Stimulated activated naive CD4-positive, alpha-beta T cell (primary cell): ENCODE results near the gene PRKAR1B.
"Not testable (repeated sequence)": the region's sequence is repeated elsewhere in the genome, so short reads cannot be mapped to it uniquely, and the experiment has no call there.

Experiments
- DNase-seq, 6 experiments: peaks; one replicate each; lab custom pipeline; 2025; lab: John Stamatoyannopoulos, UW

PRKAR1B gene

DNA sequence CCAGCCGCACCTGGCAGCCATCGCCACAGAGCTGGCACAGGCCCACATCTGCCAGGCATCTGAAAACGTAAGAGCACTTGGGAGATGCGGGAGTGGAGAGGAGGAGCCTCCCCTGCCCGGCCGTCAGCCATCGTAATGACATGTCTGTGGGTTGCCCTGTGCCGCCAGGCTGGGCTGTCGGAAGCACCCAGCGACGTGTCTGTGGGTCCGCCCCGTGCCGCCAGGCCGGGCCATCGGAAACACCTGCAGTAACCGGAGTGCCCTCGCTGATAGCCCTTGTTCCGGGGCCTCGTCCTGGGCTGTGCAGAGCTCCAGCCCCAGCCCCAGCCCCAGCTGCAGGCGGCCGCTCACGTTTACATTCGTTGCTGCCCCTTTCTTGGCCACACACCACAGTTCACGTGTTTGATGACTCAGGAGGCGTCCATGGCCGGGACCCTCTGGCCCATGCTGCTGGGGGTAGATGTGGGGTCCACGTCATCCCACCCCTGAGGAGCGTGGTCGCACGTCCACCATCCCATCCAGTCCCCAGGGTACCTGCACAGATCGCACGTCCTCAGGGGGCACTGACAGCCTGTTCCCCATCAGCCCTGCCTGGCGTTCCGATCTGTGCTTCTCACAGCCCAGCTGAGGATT, 30.0 kb upstream of the PRKAR1B start:
- DNase-seq = no peak

DNA sequence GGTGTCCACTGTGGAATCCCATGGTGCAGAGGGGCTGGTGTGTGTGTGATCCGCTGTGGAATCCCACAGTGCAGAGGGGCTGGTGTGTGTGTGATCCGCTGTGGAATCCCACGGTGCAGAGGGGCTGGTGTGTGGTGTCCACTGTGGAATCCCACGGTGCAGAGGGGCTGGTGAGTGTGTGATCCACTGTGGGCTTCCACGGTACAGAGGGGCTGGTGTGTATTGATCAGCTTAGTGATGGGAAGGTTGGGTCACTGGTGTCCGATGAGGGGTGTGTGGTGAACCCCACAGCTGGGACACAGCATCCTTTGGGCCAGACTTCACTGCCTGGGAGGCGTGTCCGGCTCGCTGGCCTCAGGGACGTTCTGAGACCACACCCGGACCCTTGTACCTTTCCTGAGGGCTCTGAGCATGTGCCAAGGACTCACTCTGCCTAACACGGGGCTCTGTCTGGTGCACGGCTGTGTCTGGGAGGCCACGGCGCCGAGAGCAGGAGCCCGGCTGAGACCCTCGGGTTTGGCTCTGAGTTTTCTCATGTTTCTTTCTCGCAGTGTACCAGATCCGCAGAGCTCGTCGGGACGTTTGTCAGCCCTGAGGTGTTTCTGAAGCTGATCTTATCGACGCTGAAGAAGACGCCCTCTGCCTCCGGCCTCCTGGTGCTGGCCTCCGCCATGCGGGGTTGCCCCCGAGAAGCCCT, 29.3 kb upstream of the PRKAR1B start:
- no peak for DNase-seq

DNA sequence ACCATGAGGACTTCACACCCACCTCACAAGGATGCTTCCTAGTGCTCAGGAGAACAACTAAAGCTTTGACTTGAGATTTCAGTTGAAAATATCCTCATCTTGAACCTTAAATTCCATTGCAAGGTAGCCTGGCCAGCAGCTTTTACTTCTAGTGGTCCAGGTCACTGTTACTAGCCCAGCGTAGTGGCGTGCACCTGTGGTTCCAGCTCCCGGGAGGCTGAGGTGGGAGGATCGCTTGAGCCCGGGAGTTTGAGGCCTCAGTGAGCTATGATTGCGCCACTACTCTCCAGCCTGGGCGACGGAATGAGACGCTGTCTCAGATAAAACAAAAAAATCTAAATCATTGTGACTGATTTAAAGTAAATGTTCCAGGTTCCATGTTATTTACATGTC, 28.3 kb upstream of the PRKAR1B start:
- no peak for DNase-seq

DNA sequence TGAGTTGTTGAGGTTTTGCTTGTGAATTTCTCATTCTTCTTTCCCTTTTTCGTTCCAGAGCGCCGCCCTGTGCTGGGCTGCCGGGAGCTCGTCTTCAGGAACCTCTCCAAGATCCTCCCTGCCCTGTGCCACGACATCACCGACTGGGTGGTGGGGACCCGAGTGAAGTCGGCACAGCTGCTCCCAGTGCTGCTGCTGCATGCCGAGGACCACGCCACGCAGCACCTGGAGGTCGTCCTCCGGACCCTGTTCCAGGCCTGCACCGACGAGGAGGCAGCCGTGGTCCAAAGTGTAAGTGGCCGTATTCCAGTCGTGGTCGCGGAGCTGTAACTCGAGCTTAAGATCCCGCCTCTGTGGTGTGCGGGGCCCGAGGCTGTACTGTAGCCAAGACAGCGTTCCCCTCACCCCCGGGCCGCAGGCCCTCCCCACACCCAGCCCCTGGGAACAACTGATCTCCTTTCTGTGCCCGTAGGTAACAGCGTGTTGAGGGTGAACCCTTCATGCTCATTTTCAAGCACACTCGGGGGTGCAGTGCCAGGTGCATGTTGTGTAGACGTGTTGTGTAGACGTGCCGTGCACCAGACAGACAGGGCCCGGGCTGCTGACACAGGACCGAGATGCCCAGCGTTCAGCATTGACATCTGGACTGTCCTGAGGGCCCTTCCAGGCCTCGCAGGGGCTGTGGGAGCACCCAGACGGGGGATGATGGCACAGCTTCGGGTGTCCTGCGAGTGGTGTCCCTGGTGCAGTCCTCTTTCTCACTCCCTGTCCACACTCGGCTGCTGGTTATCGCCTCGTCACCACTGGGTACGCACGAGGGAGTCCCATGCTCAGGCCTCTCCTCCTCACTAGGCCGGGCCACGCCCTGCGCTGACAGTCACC, 27.7 kb upstream of the PRKAR1B start:
- DNase-seq = no peak

DNA sequence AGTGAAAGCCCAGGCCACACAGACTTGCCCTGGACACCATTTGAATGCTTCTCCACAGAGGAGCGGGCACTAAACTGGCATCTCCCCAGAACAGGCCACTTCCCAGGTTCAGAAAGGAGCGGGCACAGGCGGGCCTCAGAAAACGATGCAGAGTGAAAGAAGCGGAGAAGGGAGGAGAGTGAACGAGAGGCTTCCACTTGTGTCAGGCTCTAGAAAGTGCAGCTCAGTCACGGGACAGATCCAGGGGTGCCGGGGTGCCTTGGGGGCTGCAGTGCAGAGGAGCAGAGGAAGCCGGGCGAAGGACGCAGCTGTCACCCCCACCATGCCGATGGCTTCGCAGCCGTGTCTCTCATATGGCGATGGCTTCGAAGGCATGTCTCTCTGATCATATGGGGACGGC, 26.1 kb upstream of the PRKAR1B start:
- DNase-seq = no peak

DNA sequence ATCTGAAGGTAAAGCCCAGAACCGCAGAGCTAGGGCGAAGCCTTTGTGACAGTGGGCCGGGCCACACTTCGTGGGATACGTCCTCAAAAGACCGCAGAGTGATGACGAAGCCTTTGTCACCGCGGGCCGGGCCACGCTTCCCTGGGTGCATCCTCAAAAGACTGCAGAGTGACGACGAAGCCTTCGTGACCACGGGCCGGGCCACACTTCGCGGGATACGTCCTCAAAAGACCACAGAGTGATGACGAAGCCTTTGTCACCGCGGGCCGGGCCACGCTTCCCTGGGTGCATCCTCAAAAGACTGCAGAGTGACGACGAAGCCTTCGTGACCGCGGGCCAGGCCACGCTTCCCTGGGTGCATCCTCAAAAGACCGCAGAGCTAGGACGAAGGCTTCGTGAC, 25.2 kb upstream of the PRKAR1B start:
- DNase-seq = not testable (repeated sequence)

DNA sequence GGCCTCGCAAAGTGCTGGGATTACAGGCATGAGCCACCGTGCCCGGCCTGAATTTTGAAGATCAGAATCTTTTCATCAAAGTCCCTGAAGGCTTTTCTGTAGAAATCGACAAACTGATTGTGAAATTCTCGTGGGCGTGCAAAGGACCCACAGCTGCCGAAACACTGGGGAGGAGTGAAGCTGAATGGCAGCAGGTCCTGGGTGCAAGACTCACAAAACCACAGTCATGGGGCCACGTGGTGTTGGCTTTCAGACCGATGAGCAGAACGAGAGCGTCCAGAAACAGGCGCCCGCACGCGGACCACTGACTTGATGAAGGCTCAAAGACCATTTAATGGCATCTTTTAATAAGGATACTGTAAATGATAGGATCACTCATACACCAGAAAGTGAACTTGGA, 24.7 kb upstream of the PRKAR1B start:
- DNase-seq = no peak

DNA sequence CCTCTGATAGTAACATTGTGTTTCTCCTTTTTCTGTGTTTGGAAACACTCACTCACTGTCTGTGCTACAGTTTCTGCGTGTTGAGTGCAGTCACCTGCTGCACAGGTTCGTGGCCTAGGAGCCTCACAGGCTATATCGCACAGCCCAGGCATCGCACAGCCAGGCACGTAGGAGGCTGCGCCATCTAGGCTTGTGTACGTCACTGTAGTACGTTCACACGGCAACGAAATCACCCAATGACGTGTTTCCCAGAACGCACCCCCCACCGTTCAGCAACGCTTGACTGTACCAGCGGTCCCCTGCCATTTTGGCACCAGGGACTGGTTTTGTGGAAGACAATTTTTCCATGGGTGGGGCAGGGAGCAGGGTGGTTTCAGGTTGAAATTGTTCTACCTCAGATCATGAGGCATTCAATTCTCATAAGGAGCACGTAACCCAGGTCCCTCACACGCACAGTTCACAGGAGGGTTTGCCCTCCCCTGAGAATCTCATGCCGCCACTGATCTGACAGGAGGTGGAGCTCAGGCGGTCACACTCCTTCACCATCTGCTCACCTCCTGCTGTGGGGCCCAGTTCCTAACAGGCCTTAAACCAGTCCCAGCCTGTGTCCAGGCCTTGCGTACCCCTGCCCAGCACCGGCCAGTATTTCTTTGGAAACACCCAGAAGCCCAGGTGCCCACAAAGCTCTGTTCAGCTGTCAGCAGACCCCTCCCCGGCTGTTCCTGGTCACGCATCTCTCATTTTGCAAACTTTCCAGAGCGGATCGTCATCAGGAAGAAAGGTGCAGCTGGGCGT, 23.2 kb upstream of the PRKAR1B start:
- no peak for DNase-seq

DNA sequence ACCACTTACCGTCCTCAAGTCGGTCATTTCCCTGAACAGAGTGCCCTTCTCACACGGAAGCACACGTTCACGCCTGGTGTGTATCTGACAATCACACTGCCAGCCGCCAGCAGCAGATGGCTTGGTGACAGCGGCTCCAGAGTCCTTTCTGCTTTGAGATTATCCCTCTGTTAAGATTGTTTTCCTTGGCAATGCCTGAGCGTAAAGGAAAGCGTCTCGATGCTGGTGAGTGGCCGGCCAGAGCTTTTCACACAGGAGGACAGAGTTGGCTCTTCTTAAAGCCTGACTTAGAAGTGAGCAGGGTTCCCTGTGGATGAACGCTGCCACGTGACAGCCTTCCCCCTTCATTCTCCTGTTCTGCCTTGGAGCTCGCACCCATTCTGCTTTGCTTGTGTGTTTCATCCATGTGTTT, 22.1 kb upstream of the PRKAR1B start:
- DNase-seq = no peak

DNA sequence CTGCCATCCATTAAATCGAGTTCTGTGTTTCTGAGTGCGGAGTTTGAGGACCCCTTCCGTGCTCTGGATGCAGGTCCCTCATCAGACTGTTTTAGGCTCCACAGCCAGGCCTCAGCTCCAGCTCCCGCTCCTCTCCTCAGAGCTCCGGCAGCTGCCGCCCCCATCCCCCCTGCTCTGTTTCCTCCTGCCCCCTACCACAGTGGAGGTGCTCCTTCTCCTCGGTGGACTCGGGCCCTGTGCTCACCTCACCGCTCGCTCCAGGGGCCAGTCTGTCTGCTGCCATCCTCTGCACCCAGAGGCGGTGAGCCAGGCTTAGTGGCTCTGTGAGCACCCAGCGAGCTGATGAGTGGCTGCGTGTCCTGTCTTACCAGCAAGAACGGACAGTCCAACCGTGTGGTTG, 21.4 kb upstream of the PRKAR1B start:
- DNase-seq = no peak

DNA sequence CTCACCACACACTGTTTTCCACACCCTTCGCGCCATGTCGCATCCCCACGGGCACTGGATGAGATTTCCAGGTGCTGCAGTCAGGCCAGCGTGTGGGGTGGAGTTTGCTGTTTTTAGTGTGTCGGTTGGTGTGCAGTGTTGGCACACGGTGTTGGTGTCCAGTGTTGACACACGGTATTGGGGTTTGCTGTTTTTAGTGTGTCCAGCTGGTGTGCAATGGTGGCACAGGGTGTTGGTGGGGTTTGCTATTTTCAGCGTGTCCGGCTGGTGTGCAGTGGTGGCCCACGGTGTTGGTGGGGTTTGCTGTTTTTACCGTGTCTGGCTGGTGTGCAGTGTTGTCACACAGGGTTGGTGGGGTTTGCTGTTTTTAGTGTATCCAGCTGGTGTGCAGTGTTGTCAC, 20.1 kb upstream of the PRKAR1B start:
- DNase-seq = no peak

DNA sequence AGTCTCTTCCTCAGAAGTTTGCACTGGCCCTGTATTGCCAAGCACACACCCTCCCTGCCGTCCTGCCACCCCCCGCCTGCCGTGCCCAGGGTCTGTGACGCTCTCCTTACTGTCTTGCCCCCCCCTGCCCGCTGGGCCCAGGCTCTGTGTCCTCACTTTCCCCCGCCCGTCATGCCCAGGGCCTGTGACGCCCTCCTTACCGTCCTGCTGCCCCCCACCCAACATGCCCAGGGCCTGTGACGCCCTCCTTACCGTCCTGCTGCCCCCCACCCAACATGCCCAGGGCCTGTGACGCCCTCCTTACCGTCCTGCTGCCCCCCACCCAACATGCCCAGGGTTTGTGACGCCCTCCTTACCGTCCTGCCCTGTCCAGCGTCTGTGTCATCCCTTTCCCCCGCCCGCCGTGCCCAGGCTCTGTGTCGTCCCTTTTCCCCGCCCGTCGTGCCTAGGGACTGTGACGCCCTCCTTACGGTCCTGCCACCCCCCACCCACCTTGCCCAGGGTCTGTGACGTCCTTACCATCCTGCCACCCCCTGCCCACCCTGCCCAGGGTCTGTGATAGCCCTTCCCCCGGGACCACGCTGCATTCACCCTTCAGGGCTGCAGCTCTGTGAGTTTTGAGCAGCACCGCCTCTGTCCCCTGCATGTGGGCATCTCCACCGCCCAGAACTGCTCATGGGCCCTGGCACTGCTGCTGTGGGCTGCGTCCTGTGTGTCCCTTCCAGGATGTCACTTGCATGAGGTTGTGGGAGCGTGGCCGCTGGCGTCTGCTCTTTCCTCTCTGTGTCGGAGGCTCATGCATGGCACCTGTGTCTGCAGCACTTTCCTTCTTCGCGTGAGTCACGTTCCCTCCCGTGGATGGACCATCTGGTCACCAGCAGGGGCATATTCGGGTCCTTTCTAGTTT, 19.3 kb upstream of the PRKAR1B start:
- DNase-seq = no peak

DNA sequence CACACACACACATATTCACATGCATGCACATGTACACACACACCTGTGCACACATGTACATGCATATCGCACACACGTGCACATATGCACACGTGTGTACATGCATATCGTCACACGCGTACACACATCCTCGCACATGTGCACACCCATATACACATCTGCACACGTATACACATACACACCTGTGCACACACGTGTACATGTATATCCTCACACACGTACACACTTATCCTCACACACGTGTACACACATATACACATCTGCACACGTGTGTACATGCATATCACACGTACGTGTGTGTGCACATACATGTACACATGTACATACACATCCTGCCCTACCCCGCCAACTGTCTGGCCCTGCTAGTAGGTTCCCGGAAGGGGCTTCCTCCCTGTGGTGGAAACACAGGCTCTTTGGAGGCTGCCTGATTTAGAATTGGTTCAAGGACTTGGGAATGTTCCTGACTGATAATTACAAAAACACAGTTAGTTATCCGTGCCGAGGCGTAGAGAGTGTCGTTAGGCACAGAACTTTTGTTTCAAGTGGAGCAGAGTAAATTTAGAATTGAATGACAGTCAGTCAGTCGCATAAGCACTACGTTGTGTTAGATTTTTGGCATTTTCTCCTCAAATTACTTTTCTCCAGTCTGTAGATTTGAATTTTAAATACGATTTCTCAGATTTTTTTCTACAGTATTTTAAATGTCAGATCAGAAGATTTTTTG, 18.5 kb upstream of the PRKAR1B start:
- DNase-seq = no peak

DNA sequence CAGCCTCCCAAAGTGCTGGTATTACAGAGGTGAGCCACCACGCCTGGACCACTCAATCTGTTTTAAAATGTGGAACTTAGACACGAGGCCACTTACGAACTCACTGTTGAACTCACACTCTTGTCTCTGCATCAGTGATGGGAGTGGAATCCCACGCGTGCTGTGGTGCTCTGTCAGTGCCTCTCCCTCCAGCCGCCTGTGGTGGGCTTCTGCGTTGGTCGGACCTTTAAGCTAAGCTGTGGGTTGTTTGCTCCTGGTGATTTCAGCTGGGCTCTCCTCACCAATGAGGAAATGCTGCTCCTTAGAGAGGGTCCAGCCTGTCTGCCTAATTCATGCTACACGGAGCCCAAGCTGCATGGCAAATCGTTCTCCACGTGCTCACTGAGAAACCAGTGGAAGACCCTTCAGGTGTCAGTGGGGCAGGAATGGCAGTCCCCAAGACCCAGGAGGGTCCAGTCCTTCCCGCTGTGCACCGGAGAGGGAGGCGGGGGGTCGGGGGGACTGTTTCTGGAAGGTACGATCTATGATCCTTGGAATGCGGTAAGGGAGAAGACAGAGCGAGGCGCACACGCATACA, 17.9 kb upstream of the PRKAR1B start:
- no peak for DNase-seq

DNA sequence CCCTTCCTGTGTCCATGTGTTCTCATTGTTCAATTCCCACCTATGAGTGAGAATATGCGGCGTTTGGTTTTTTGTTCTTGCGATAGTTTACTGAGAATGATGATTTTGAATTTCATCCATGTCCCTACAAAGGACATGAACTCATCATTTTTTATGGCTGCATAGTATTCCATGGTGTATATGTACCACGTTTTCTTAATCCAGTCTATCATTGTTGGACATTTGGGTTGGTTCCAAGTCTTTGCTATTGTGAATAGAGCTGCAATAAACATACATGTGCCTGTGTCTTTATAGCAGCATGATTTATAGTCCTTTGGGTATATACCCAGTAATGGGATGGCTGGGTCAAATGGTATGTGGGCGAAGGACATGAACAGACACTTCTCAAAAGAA, 17.0 kb upstream of the PRKAR1B start:
- not testable (repeated sequence) for DNase-seq

DNA sequence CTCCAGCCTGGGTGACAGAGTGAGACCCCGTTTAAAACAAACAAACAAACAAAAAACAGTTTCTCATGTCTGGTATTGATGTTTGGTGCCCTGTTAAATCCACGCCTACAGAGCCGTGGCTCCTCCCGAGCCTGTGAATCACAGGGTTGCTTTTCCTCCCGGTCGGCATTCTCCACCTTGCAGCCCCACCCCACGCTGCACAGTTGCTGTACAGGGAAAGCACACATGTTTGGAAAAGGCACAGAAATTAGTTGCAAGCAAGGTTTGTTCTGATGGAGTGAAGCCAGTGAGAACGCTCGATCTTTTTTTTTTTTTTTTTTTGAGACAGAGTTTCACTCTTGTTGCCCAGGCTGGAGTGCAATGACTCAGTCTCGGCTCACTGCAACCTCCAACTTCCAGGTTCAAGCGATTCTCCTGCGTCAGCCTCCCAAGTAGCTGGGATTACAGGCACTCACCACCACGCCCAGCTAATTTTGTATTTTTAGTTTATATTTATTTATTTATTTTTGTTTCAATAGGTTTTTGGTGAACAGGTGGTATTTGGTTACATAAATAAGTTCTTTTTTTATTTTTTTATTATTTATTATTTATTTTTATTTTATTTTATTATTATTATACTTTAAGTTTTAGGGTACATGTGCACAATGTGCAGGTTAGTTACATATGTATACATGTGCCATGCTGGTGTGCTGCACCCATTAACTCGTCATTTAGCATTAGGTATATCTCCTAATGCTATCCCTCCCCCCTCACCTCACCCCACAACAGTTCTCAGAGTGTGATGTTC, 16.5 kb upstream of the PRKAR1B start:
- not testable (repeated sequence) for DNase-seq

DNA sequence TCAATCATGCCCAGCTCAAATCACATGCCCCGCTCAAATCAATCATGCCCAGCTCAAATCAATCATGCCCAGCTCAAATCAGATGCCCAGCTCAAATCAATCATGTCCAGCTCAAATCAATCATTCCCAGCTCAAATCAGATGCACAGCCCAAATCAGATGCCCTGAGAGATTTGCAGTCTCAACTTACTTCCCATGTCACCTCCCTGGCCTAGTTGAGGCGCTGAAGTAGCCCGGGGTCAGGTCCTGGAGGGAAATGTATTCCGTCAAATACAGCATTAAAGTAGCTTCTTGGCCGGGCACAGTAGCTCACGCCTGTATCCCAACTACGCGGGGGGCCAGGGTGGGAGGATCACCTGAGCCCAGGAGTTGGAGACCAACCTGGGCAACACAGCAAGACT, 15.7 kb upstream of the PRKAR1B start:
- DNase-seq = no peak

DNA sequence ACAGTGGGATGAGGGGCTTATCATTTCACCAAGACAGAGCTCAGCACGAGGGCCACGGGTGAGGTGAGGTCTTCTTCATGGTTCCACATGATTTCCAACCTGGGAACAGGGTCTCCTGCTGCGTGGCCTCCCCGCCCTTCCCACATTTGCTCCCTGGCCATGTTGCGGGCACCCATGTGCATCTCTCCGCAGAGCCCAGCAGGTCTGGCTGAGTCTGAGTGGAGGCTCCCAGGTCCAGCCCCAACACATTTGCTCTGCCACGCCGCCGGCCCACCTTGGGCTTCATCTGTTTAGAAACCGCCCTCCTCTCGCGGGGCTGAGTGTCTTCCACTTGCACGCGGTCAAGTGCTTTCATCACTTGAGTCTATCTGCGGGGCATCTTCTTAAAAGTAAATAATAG, 14.8 kb upstream of the PRKAR1B start:
- no peak for DNase-seq

DNA sequence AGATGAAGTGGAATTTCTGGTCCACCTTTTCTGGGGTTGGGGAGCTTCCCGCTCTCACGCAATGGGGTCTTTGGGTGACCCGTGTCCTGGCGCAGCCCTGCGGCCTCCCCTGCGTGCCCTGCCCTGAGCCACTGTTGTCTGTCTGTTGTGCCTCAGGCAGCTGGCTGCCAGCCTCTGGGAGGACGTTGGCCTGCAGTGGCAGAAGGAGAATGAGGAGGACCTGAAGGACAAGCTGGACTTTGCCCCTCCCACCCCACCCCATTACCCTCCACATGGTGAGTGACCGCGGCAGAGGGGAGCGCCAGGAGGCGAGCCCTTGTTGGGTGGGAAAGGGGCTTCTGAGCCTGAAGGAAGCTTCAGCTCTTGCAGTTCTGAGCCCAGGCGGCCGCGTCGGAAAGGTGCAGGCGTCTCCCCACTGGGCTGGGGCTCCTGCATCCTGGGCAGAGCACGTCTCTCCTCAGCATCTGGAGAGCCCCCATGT, 14.2 kb upstream of the PRKAR1B start:
- DNase-seq = no peak
